HEK293 (cell line): ENCODE data around the gene ZNF564.

Experiments
- FEZF1 ChIP-seq: fragments of 450-650 bp; formaldehyde crosslinking; IDR thresholded peaks from 2 replicates; pipeline ENCODE4 v1.5.1; 2016; ENCODE audit warnings: missing biosample characterization, missing genetic modification characterization
- GFI1B ChIP-seq: fragments of 450-650 bp; formaldehyde crosslinking; IDR thresholded peaks from 2 replicates; pipeline ENCODE4 v1.5.1; 2016; ENCODE audit warnings: missing biosample characterization, missing genetic modification characterization
- GLI2 ChIP-seq: fragments of 450-650 bp; formaldehyde crosslinking; IDR thresholded peaks from 2 replicates; pipeline ENCODE4; 2017; ENCODE audit warnings: missing biosample characterization, missing genetic modification characterization, low read depth, borderline replicate concordance
- HOXD13 ChIP-seq: sonication (generic); formaldehyde crosslinking; IDR thresholded peaks from 2 replicates; pipeline ENCODE4 v1.8.0; 2022; ENCODE audit warnings: missing genetic modification reagents, borderline replicate concordance
- KLF1 ChIP-seq: fragments of 450-650 bp; formaldehyde crosslinking; IDR thresholded peaks from 2 replicates; pipeline ENCODE4 v1.5.1; 2016; ENCODE audit warnings: missing biosample characterization, missing genetic modification characterization
- KLF10 ChIP-seq: fragments of 450-650 bp; IDR thresholded peaks from 2 replicates; pipeline ENCODE4 v1.5.1; 2018; ENCODE audit warnings: missing biosample characterization, mild to moderate bottlenecking, missing genetic modification characterization
- KLF8 ChIP-seq: fragments of 450-650 bp; formaldehyde crosslinking; IDR thresholded peaks from 2 replicates; pipeline ENCODE4 v1.5.1; 2016; ENCODE audit warnings: missing biosample characterization, missing genetic modification characterization
- YY1 ChIP-seq: fragments of 450-650 bp; formaldehyde crosslinking; IDR thresholded peaks from 2 replicates; pipeline ENCODE4 v1.5.1; 2018; ENCODE audit warnings: missing biosample characterization, missing genetic modification characterization
- ZBTB20 ChIP-seq: fragments of 450-650 bp; formaldehyde crosslinking; IDR thresholded peaks from 2 replicates; pipeline ENCODE4 v1.5.1; 2016; ENCODE audit warnings: missing biosample characterization, missing genetic modification characterization
- ZNF138 ChIP-seq: fragments of 450-650 bp; formaldehyde crosslinking; IDR thresholded peaks from 2 replicates; pipeline ENCODE4 v1.5.1; 2016; ENCODE audit warnings: missing biosample characterization, missing genetic modification characterization, borderline replicate concordance
- ZNF155 ChIP-seq: fragments of 450-650 bp; formaldehyde crosslinking; IDR thresholded peaks from 2 replicates; pipeline ENCODE4 v1.5.1; 2016; ENCODE audit warnings: missing biosample characterization, missing genetic modification characterization
- ZNF174 ChIP-seq: fragments of 450-650 bp; formaldehyde crosslinking; IDR thresholded peaks from 2 replicates; pipeline ENCODE4 v1.5.0; 2017; ENCODE audit warnings: missing biosample characterization, mild to moderate bottlenecking, missing genetic modification characterization
- ZNF19 ChIP-seq: fragments of 450-650 bp; formaldehyde crosslinking; IDR thresholded peaks from 2 replicates; pipeline ENCODE4; 2016; ENCODE audit warnings: missing biosample characterization, missing genetic modification characterization, low read depth
- ZNF221 ChIP-seq: fragments of 450-650 bp; formaldehyde crosslinking; IDR thresholded peaks from 2 replicates; pipeline ENCODE4 v1.5.1; 2017; ENCODE audit warnings: missing biosample characterization, missing genetic modification characterization, borderline replicate concordance
- ZNF23 ChIP-seq: fragments of 450-650 bp; formaldehyde crosslinking; IDR thresholded peaks from 2 replicates; pipeline ENCODE4 v1.5.1; 2016; ENCODE audit warnings: missing biosample characterization, missing genetic modification characterization, borderline replicate concordance
- ZNF404 ChIP-seq: fragments of 450-650 bp; formaldehyde crosslinking; IDR thresholded peaks from 2 replicates; pipeline ENCODE4 v1.5.1; 2017; ENCODE audit warnings: missing biosample characterization, missing genetic modification characterization
- ZNF416 ChIP-seq: fragments of 450-650 bp; formaldehyde crosslinking; IDR thresholded peaks from 2 replicates; pipeline ENCODE4 v1.5.1; 2016; ENCODE audit warnings: missing biosample characterization, missing genetic modification characterization
- ZNF423 ChIP-seq: fragments of 450-650 bp; formaldehyde crosslinking; IDR thresholded peaks from 2 replicates; pipeline ENCODE4 v1.5.1; 2016; ENCODE audit warnings: missing biosample characterization, missing genetic modification characterization
- ZNF610 ChIP-seq: fragments of 450-650 bp; formaldehyde crosslinking; IDR thresholded peaks from 2 replicates; pipeline ENCODE4 v1.5.1; 2016; ENCODE audit warnings: missing biosample characterization, missing genetic modification characterization, borderline replicate concordance
- ZNF670 ChIP-seq: fragments of 450-650 bp; formaldehyde crosslinking; IDR thresholded peaks from 2 replicates; pipeline ENCODE4 v1.5.1; 2016; ENCODE audit warnings: missing biosample characterization, missing genetic modification characterization, low read depth
- ZNF747 ChIP-seq: fragments of 450-650 bp; formaldehyde crosslinking; IDR thresholded peaks from 2 replicates; pipeline ENCODE4 v1.5.1; 2016; ENCODE audit warnings: missing biosample characterization, missing genetic modification characterization
- ZNF843 ChIP-seq: fragments of 450-650 bp; formaldehyde crosslinking; IDR thresholded peaks from 2 replicates; pipeline ENCODE4 v1.5.1; 2016; ENCODE audit warnings: missing biosample characterization, missing genetic modification characterization
- TF ChIP-seq, protein P1 (sequence below): fragments of 450-650 bp; formaldehyde crosslinking; IDR thresholded peaks from 2 replicates; pipeline ENCODE4 v1.5.1; 2016; ENCODE audit warnings: missing biosample characterization, missing genetic modification characterization
- TF ChIP-seq, protein P2 (sequence below): fragments of 450-650 bp; formaldehyde crosslinking; IDR thresholded peaks from 2 replicates; pipeline ENCODE4 v1.5.1; 2016; ENCODE audit warnings: missing biosample characterization, missing genetic modification characterization, borderline replicate concordance
- TF ChIP-seq, protein P3 (sequence below): fragments of 450-650 bp; formaldehyde crosslinking; IDR thresholded peaks from 2 replicates; pipeline ENCODE4 v1.5.1; 2016; ENCODE audit warnings: missing biosample characterization, missing genetic modification characterization
- TF ChIP-seq, protein P4 (sequence below): fragments of 450-650 bp; formaldehyde crosslinking; IDR thresholded peaks from 2 replicates; pipeline ENCODE4 v1.5.1; 2016; ENCODE audit warnings: missing biosample characterization, missing genetic modification characterization
- TF ChIP-seq, protein P5 (sequence below): fragments of 450-650 bp; formaldehyde crosslinking; IDR thresholded peaks from 2 replicates; pipeline ENCODE4 v1.5.1; 2016; ENCODE audit warnings: missing biosample characterization, missing genetic modification characterization
- TF ChIP-seq, protein P6 (sequence below): fragments of 450-650 bp; formaldehyde crosslinking; IDR thresholded peaks from 2 replicates; pipeline ENCODE4 v1.5.1; 2017; ENCODE audit warnings: missing biosample characterization, missing genetic modification characterization

The ZNF564 gene

DNA sequence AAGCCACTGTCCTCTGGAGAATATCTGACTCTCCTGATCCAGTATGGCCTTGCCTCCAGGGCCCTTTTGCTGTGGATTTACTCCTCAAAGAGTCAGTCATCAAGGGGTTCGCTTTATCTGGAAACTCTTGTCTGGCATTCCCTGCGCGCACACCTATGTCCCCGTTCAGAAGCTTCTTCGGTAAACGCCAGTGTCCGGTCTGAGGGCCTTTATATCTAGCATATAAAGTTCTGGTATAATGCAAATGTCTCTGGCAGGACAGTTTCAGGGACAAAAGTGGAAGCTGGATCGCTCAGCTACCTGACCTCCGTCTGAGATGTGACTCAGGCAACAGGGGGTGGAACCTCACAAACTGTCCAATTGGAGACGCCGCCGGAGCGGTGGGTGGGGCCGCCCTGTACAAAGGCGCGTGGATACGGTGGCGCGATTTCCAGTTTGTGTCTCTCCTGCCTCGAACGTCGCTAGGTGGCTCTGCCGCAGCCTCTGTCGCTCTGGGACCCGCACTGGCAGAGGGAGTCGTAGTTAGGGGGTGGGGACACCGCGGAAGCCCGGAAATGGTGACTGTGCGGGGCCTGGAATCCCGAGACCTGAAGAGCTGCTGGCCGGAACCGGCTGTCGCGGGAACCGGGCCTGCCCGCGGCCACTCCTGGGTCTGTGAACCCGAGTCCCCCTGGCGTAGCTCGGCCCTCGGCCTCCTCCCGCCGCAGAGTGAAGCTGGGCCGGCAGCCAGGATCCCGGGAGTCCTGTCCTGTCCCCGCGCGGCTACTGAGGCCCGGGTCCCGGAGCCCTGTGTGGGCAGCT, 56.1 kb downstream of the ZNF564 start (continued):
- TF ChIP-seq, protein P1, sequence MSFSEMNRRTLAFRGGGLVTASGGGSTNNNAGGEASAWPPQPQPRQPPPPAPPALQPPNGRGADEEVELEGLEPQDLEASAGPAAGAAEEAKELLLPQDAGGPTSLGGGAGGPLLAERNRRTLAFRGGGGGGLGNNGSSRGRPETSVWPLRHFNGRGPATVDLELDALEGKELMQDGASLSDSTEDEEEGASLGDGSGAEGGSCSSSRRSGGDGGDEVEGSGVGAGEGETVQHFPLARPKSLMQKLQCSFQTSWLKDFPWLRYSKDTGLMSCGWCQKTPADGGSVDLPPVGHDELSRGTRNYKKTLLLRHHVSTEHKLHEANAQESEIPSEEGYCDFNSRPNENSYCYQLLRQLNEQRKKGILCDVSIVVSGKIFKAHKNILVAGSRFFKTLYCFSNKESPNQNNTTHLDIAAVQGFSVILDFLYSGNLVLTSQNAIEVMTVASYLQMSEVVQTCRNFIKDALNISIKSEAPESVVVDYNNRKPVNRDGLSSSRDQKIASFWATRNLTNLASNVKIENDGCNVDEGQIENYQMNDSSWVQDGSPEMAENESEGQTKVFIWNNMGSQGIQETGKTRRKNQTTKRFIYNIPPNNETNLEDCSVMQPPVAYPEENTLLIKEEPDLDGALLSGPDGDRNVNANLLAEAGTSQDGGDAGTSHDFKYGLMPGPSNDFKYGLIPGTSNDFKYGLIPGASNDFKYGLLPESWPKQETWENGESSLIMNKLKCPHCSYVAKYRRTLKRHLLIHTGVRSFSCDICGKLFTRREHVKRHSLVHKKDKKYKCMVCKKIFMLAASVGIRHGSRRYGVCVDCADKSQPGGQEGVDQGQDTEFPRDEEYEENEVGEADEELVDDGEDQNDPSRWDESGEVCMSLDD (tag by site-specific recombination), result no peak; the same call in 1 of the 2 replicates
- TF ChIP-seq ZNF843 (tag by site-specific recombination) (0 out of 2 replicates have a peak, but pooled peaks have one; percentile 19), KLF1 (tag by site-specific recombination) (peak; percentile 17; the same call in 1 of the 2 replicates), GLI2 (tag by site-specific recombination) (no peak), ZNF747 (tag by site-specific recombination) (no peak), ZNF610 (tag by site-specific recombination) (no peak; the same call in 1 of the 2 replicates), KLF8 (tag by site-specific recombination) (peak; percentile 84), ZNF416 (tag by site-specific recombination) (no peak), KLF10 (tag by site-specific recombination) (0 out of 2 replicates have a peak, but pooled peaks have one; percentile 30), FEZF1 (tag by site-specific recombination) (no peak), ZNF155 (tag by site-specific recombination) (no peak), ZNF138 (no peak), GFI1B (tag by site-specific recombination) (no peak), ZNF19 (tag by site-specific recombination) (no peak), ZNF221 (tag by site-specific recombination) (no peak), ZBTB20 (tag by site-specific recombination) (peak; percentile 99), ZNF670 (no peak), YY1 (tag by site-specific recombination) (no peak), ZNF404 (no peak), ZNF174 (tag by site-specific recombination) (no peak), ZNF23 (tag by site-specific recombination) (no peak), ZNF423 (tag by site-specific recombination) (no peak), HOXD13 (CRISPR knock-in tag) (no peak)
- TF ChIP-seq, protein P2, sequence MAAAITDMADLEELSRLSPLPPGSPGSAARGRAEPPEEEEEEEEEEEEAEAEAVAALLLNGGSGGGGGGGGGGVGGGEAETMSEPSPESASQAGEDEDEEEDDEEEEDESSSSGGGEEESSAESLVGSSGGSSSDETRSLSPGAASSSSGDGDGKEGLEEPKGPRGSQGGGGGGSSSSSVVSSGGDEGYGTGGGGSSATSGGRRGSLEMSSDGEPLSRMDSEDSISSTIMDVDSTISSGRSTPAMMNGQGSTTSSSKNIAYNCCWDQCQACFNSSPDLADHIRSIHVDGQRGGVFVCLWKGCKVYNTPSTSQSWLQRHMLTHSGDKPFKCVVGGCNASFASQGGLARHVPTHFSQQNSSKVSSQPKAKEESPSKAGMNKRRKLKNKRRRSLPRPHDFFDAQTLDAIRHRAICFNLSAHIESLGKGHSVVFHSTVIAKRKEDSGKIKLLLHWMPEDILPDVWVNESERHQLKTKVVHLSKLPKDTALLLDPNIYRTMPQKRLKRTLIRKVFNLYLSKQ (tag by site-specific recombination), result no peak
- TF ChIP-seq, protein P3, sequence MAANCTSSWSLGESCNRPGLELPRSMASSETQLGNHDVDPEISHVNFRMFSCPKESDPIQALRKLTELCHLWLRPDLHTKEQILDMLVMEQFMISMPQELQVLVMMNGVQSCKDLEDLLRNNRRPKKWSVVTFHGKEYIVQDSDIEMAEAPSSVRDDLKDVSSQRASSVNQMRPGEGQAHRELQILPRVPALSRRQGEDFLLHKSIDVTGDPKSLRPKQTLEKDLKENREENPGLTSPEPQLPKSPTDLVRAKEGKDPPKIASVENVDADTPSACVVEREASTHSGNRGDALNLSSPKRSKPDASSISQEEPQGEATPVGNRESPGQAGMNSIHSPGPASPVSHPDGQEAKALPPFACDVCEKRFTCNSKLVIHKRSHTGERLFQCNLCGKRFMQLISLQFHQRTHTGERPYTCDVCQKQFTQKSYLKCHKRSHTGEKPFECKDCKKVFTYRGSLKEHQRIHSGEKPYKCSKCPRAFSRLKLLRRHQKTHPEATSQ, result no peak
- TF ChIP-seq, protein P4, sequence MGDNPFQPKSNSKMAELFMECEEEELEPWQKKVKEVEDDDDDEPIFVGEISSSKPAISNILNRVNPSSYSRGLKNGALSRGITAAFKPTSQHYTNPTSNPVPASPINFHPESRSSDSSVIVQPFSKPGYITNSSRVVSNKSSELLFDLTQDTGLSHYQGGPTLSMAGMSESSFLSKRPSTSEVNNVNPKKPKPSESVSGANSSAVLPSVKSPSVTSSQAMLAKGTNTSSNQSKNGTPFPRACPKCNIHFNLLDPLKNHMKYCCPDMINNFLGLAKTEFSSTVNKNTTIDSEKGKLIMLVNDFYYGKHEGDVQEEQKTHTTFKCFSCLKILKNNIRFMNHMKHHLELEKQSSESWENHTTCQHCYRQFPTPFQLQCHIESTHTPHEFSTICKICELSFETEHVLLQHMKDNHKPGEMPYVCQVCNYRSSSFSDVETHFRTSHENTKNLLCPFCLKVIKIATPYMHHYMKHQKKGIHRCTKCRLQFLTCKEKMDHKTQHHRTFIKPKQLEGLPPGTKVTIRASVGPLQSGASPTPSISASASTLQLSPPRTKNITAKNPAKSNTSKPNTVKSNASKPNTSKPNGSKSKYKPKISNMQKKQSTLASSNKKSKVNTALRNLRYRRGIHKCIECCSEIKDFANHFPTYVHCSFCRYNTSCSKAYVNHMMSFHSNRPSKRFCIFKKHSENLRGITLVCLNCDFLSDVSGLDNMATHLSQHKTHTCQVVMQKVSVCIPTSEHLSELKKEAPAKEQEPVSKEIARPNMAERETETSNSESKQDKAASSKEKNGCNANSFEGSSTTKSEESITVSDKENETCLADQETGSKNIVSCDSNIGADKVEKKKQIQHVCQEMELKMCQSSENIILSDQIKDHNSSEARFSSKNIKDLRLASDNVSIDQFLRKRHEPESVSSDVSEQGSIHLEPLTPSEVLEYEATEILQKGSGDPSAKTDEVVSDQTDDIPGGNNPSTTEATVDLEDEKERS (tag by site-specific recombination), result 0 out of 2 replicates have a peak, but pooled peaks have one; percentile 9
- TF ChIP-seq, protein P5, sequence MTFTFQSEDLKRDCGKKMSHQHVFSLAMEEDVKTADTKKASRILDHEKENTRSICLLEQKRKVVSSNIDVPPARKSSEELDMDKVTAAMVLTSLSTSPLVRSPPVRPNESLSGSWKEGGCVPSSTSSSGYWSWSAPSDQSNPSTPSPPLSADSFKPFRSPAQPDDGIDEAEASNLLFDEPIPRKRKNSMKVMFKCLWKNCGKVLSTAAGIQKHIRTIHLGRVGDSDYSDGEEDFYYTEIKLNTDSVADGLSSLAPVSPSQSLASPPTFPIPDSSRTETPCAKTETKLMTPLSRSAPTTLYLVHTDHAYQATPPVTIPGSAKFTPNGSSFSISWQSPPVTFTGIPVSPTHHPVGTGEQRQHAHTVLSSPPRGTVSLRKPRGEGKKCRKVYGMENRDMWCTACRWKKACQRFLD (tag by site-specific recombination), result no peak
- TF ChIP-seq, protein P6, sequence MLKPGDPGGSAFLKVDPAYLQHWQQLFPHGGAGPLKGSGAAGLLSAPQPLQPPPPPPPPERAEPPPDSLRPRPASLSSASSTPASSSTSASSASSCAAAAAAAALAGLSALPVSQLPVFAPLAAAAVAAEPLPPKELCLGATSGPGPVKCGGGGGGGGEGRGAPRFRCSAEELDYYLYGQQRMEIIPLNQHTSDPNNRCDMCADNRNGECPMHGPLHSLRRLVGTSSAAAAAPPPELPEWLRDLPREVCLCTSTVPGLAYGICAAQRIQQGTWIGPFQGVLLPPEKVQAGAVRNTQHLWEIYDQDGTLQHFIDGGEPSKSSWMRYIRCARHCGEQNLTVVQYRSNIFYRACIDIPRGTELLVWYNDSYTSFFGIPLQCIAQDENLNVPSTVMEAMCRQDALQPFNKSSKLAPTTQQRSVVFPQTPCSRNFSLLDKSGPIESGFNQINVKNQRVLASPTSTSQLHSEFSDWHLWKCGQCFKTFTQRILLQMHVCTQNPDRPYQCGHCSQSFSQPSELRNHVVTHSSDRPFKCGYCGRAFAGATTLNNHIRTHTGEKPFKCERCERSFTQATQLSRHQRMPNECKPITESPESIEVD (tag by site-specific recombination), result no peak
